SK-N-SH treated with all-trans-retinoic acid at 6 μM for 48 hours (cell line): ENCODE data around the gene CACNA1I.

ENCODE experiments used
- ATAC-seq: fragments of 200-7000 bp; cut with Tn5 transposase; 3 replicates; pipeline ENCODE4 v1.9.1; 2020; ENCODE audit warnings: mild to moderate bottlenecking, moderate library complexity
- ARNTL ChIP-seq: fragments of 450-650 bp; formaldehyde crosslinking; IDR thresholded peaks from 2 replicates; pipeline ENCODE4 v1.5.0; 2020; ENCODE audit warnings: low read depth, mild to moderate bottlenecking, moderate library complexity, borderline replicate concordance
- BACH2 ChIP-seq: fragments of 250-450 bp; sonication (Bioruptor Pico); IDR thresholded peaks from 2 replicates; pipeline ENCODE4 v1.9.0; 2021; ENCODE audit warnings: mild to moderate bottlenecking, borderline replicate concordance
- CREB5 ChIP-seq: fragments of 250-450 bp; sonication (Bioruptor Pico); IDR thresholded peaks from 2 replicates; pipeline ENCODE4 v1.5.1; 2020; ENCODE audit warnings: low read depth, mild to moderate bottlenecking, moderate library complexity
- CSDC2 ChIP-seq: fragments of 250-450 bp; sonication (Bioruptor Pico); IDR thresholded peaks from 2 replicates; pipeline ENCODE4 v1.5.0; 2020; ENCODE audit warnings: mild to moderate bottlenecking, moderate library complexity
- ESRRG ChIP-seq: fragments of 250-450 bp; sonication (Bioruptor Pico); IDR thresholded peaks from 2 replicates; pipeline ENCODE4 v1.6.1; 2021; ENCODE audit warnings: mild to moderate bottlenecking
- GLIS3 ChIP-seq: fragments of 250-450 bp; sonication (Bioruptor Pico); IDR thresholded peaks from 2 replicates; pipeline ENCODE4 v1.5.0; 2020; ENCODE audit warnings: mild to moderate bottlenecking, moderate library complexity
- ISL1 ChIP-seq: fragments of 250-450 bp; sonication (Bioruptor Pico); IDR thresholded peaks from 2 replicates; pipeline ENCODE4 v2.1.2; 2022; ENCODE audit warnings: mild to moderate bottlenecking, moderate library complexity
- OSR1 ChIP-seq: fragments of 250-450 bp; sonication (Bioruptor Pico); IDR thresholded peaks from 2 replicates; pipeline ENCODE4 v1.8.0; 2022; ENCODE audit warnings: moderate library complexity, mild to moderate bottlenecking, inconsistent platforms
- PATZ1 ChIP-seq: fragments of 250-450 bp; sonication (Bioruptor Pico); IDR thresholded peaks from 2 replicates; pipeline ENCODE4 v1.8.0; 2020; ENCODE audit warnings: mild to moderate bottlenecking, moderate library complexity, borderline replicate concordance
- PPARA ChIP-seq: fragments of 250-450 bp; sonication (Bioruptor Pico); IDR thresholded peaks from 2 replicates; pipeline ENCODE4 v1.5.0; 2020; ENCODE audit warnings: mild to moderate bottlenecking, borderline replicate concordance
- RARB ChIP-seq: fragments of 250-450 bp; sonication (Bioruptor Pico); IDR thresholded peaks from 2 replicates; pipeline ENCODE4 v1.8.0; 2021; ENCODE audit warnings: mild to moderate bottlenecking, moderate library complexity
- TCF4 ChIP-seq: fragments of 250-450 bp; sonication (Bioruptor Pico); IDR thresholded peaks from 2 replicates; pipeline ENCODE4 v1.8.0; 2021; ENCODE audit warnings: mild to moderate bottlenecking, moderate library complexity, borderline replicate concordance
- TOX ChIP-seq: fragments of 250-450 bp; sonication (Bioruptor Pico); IDR thresholded peaks from 2 replicates; pipeline ENCODE4 v1.8.0; 2021; ENCODE audit warnings: mild to moderate bottlenecking, moderate library complexity, borderline replicate concordance
- TSHZ2 ChIP-seq: fragments of 250-450 bp; sonication (Bioruptor Pico); IDR thresholded peaks from 2 replicates; pipeline ENCODE4 v1.5.0; 2020; ENCODE audit warnings: mild to moderate bottlenecking, moderate library complexity
- ZC3H10 ChIP-seq: fragments of 250-450 bp; sonication (Bioruptor Pico); IDR thresholded peaks from 2 replicates; pipeline ENCODE4 v1.5.1; 2021; ENCODE audit warnings: mild to moderate bottlenecking, moderate library complexity
- ZFP3 ChIP-seq: fragments of 250-450 bp; sonication (Bioruptor Pico); IDR thresholded peaks from 2 replicates; pipeline ENCODE4 v1.5.0; 2020; ENCODE audit warnings: mild to moderate bottlenecking, moderate library complexity
- ZFP30 ChIP-seq: fragments of 450-650 bp; formaldehyde crosslinking; IDR thresholded peaks from 2 replicates; pipeline ENCODE4 v1.5.0; 2022; ENCODE audit warnings: mild to moderate bottlenecking, moderate library complexity
- ZNF70 ChIP-seq: fragments of 450-650 bp; formaldehyde crosslinking; IDR thresholded peaks from 2 replicates; pipeline ENCODE4 v1.5.0; 2020; ENCODE audit warnings: mild to moderate bottlenecking, moderate library complexity
- ZNF8 ChIP-seq: fragments of 450-650 bp; formaldehyde crosslinking; IDR thresholded peaks from 2 replicates; pipeline ENCODE4 v1.5.0; 2020; ENCODE audit warnings: mild to moderate bottlenecking, moderate library complexity
- TF ChIP-seq, protein P1 (sequence below): fragments of 250-450 bp; sonication (Bioruptor Pico); IDR thresholded peaks from 2 replicates; pipeline ENCODE4 v1.8.0; 2021; ENCODE audit warnings: low read depth, mild to moderate bottlenecking, moderate library complexity, borderline replicate concordance
- TF ChIP-seq, protein P2 (sequence below): fragments of 250-450 bp; sonication (Bioruptor Pico); IDR thresholded peaks from 2 replicates; pipeline ENCODE4 v1.5.1; 2021; ENCODE audit warnings: mild to moderate bottlenecking, moderate library complexity

Gene CACNA1I

GRCh38 chr22:39638958-39639357, 68.4 kb downstream of the CACNA1I start:
- no peak for ATAC-seq

GRCh38 chr22:39641660-39642310, 71.2 kb downstream of the CACNA1I start:
- no peak for ATAC-seq
- TF ChIP-seq OSR1 (CRISPR knock-in tag), result no peak
- TF ChIP-seq, protein P1, sequence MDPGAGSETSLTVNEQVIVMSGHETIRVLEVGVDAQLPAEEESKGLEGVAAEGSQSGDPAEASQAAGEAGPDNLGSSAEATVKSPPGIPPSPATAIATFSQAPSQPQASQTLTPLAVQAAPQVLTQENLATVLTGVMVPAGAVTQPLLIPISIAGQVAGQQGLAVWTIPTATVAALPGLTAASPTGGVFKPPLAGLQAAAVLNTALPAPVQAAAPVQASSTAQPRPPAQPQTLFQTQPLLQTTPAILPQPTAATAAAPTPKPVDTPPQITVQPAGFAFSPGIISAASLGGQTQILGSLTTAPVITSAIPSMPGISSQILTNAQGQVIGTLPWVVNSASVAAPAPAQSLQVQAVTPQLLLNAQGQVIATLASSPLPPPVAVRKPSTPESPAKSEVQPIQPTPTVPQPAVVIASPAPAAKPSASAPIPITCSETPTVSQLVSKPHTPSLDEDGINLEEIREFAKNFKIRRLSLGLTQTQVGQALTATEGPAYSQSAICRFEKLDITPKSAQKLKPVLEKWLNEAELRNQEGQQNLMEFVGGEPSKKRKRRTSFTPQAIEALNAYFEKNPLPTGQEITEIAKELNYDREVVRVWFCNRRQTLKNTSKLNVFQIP (CRISPR knock-in tag), result no peak
- TF ChIP-seq ZFP3, result no peak
- no peak for TF ChIP-seq BACH2 (CRISPR knock-in tag)
- no peak for TF ChIP-seq ZFP30
- no peak for TF ChIP-seq CREB5 (CRISPR knock-in tag)
- TF ChIP-seq ZNF70, result no peak
- TF ChIP-seq CSDC2 (CRISPR knock-in tag), result no peak
- TF ChIP-seq, protein P2, sequence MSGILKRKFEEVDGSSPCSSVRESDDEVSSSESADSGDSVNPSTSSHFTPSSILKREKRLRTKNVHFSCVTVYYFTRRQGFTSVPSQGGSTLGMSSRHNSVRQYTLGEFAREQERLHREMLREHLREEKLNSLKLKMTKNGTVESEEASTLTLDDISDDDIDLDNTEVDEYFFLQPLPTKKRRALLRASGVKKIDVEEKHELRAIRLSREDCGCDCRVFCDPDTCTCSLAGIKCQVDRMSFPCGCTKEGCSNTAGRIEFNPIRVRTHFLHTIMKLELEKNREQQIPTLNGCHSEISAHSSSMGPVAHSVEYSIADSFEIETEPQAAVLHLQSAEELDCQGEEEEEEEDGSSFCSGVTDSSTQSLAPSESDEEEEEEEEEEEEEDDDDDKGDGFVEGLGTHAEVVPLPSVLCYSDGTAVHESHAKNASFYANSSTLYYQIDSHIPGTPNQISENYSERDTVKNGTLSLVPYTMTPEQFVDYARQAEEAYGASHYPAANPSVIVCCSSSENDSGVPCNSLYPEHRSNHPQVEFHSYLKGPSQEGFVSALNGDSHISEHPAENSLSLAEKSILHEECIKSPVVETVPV (CRISPR knock-in tag), result no peak
- no peak for TF ChIP-seq ZNF8
- no peak for TF ChIP-seq ESRRG (CRISPR knock-in tag)
- TF ChIP-seq TCF4, result no peak
- TF ChIP-seq ARNTL, result no peak
- no peak for TF ChIP-seq PPARA
- no peak for TF ChIP-seq RARB (CRISPR knock-in tag)
- TF ChIP-seq PATZ1 (CRISPR knock-in tag), result no peak

More at GRCh38 chr22:39638958-39639357, 68.4 kb downstream of the CACNA1I start:
- TF ChIP-seq BACH2 (CRISPR knock-in tag) (no peak), RARB (CRISPR knock-in tag) (no peak), ISL1 (CRISPR knock-in tag) (no peak), TCF4 (no peak), TOX (CRISPR knock-in tag) (no peak), TSHZ2 (no peak), CREB5 (CRISPR knock-in tag) (no peak), CSDC2 (CRISPR knock-in tag) (no peak), GLIS3 (CRISPR knock-in tag) (no peak), ESRRG (CRISPR knock-in tag) (no peak), ZFP30 (no peak), ZC3H10 (CRISPR knock-in tag) (no peak)
